ENCODE measurements around the gene TNFRSF4. TPM values are rescaled to one million over a fixed set of nuclear protein-coding genes. Genes with fewer than 3 reads are reported as not detected.

Gene TNFRSF4
- total RNA-seq, 4 donors from 2014 or later, result 0.39 to 3.7 (median 0.97) TPM

- H3K36me3 ChIP-seq, result no peaks in the 10 kb centered on the region
- WGBS, 2 donors, result 68 to 70% methylated on average over 15 to 46 of the region's 51 CpGs
- H3K27ac ChIP-seq, result no peak overlapping the region
- peaks cover 0 to 6% (median 0%) of the 10 kb centered on the region in 4 donors for H3K4me1 ChIP-seq
- H3K27me3 ChIP-seq, result peaks cover 0 to 83% of the 10 kb centered on the region in 2 donors
- DNase-seq (ENCODE audit: low spot score in 2 of 2), result no peak
- no peaks in the 10 kb centered on the region for H3K9me3 ChIP-seq
- TF ChIP-seq POLR2A (IDR thresholded peaks at IDR 0.05) (no peak), EP300 (IDR thresholded peaks at IDR 0.05) (no peak)
- TF ChIP-seq, protein P1, sequence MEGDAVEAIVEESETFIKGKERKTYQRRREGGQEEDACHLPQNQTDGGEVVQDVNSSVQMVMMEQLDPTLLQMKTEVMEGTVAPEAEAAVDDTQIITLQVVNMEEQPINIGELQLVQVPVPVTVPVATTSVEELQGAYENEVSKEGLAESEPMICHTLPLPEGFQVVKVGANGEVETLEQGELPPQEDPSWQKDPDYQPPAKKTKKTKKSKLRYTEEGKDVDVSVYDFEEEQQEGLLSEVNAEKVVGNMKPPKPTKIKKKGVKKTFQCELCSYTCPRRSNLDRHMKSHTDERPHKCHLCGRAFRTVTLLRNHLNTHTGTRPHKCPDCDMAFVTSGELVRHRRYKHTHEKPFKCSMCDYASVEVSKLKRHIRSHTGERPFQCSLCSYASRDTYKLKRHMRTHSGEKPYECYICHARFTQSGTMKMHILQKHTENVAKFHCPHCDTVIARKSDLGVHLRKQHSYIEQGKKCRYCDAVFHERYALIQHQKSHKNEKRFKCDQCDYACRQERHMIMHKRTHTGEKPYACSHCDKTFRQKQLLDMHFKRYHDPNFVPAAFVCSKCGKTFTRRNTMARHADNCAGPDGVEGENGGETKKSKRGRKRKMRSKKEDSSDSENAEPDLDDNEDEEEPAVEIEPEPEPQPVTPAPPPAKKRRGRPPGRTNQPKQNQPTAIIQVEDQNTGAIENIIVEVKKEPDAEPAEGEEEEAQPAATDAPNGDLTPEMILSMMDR (IDR thresholded peaks at IDR 0.05), result no peak
- H3K4me3 ChIP-seq, result no peak overlapping the region
Observed at GRCh38 chr1:1179983-1180861, 33.7 kb downstream of the TNFRSF4 start.

DNA sequence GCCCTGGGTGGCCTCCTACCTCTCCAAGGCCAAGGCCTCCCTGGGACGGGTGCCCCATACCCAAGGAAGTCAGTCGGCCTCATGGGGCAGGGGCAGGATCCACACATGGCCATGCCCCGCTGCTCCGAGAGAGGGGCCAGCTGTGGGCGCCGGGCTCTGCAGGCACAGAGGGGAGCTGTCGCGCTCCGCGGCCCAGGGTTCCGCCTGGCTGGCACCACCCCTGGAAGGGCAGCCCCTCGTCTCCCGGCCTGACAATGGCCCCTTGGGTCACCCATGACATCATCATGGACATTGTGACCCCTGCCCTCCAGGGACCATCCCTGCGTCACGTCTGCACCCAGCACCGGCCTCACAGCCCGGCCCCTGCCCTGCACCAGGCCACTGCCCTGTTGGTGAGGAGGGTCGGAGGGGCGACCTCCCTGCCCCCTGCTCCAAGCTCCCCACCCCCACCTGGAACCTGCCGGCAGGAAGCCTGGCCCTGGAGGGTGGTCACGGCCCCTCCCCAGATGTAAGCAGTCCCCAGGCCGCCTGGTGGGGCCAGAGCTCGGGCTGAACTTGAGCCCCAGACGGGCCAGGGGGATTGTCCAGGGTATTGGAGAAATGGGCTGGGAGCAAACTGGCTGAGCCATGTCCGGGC lies 34.5 kb downstream of the TNFRSF4 start:
- no peaks in the 10 kb centered on the region for H3K9me3 ChIP-seq
- H3K27ac ChIP-seq, result no peak overlapping the region
- TF ChIP-seq POLR2A (IDR thresholded peaks at IDR 0.05) (no peak), EP300 (IDR thresholded peaks at IDR 0.05) (no peak)
- TF ChIP-seq, protein P1 (IDR thresholded peaks at IDR 0.05), result no peak
- no peak overlapping the region for H3K4me3 ChIP-seq
- H3K36me3 ChIP-seq, result no peaks in the 10 kb centered on the region
- H3K27me3 ChIP-seq, result peaks cover 0 to 89% of the 10 kb centered on the region in 2 donors
- DNase-seq (ENCODE audit: low spot score in 2 of 2), result no peak
- peaks cover 0 to 6% (median 0%) of the 10 kb centered on the region in 4 donors for H3K4me1 ChIP-seq
- WGBS, 2 donors, result 52 to 68% methylated on average over 4 to 22 of the region's 25 CpGs

GRCh38 chr1:1178794-1179331 lies 35.1 kb downstream of the TNFRSF4 start:
- Histone ChIP-seq H3K9me3 (no peaks in the 10 kb centered on the region), H3K27me3 (peaks cover 0 to 95% of the 10 kb centered on the region in 2 donors), H3K4me3 (no peak overlapping the region), H3K27ac (no peak overlapping the region), H3K4me1 (peaks cover 0 to 9% (median 0%) of the 10 kb centered on the region in 4 donors), H3K36me3 (no peaks in the 10 kb centered on the region)
- WGBS, 2 donors, result 86 to 100% methylated on average over 4 to 29 of the region's 32 CpGs
- DNase-seq (ENCODE audit: low spot score in 2 of 2), result no peak
- TF ChIP-seq, protein P1 (IDR thresholded peaks at IDR 0.05), result no peak
- no peak for TF ChIP-seq POLR2A (IDR thresholded peaks at IDR 0.05)
- TF ChIP-seq EP300 (IDR thresholded peaks at IDR 0.05), result no peak

DNA sequence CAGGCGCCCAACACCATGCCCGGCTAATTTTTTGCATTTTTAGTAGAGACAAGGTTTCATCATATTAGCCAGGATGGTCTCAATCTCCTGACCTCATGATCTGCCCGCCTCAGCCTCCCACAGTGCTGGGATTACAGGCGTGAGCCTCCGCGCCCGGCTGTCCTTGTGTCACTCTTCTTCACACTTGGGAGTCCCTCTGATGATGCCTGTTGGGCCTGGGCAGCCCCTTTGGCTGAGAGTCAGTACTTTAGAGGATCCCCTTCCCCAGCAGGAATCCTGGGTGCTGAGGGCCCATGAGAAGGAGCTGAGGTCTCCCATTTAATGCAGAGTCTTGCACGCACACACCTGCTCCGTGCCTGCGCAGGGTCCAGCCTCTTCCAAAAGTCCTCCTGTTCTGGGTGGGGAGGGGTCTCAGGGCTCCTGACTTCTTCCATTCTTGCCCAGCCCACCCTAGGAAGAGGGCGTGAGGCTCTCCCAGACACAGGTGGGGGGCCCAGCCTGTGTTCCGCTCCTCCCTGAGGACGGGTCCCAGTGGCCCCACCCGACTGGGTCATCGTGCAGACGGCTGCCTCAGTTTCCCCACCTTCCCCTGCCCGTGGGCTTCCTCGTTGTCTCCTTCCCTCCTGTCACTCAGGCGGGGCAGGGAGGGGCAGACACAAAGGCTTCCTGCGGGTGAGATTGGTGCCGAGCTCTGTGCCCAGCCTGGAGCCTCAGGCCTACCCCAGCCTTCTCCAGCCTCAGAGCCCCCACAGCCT lies 36.3 kb downstream of the TNFRSF4 start:
- H3K9me3 ChIP-seq, result no peaks in the 10 kb centered on the region
- H3K27ac ChIP-seq, result no peak overlapping the region
- H3K4me3 ChIP-seq, result no peak overlapping the region
- peaks cover 0 to 12% (median 0%) of the 10 kb centered on the region in 4 donors for H3K4me1 ChIP-seq
- peaks cover 0 to 96% of the 10 kb centered on the region in 2 donors for H3K27me3 ChIP-seq
- WGBS, 2 donors, result 84 to 87% methylated on average over 21 of the region's 21 CpGs
- DNase-seq (ENCODE audit: low spot score in 2 of 2), result no peak
- no peaks in the 10 kb centered on the region for H3K36me3 ChIP-seq
- TF ChIP-seq, protein P1 (IDR thresholded peaks at IDR 0.05), result no peak
- no peak for TF ChIP-seq POLR2A (IDR thresholded peaks at IDR 0.05)
- no peak for TF ChIP-seq EP300 (IDR thresholded peaks at IDR 0.05)

Measured in tibial nerve (tissue), 4 donors.